Measurements from ENCODE around the gene ITPKC.

DNA sequence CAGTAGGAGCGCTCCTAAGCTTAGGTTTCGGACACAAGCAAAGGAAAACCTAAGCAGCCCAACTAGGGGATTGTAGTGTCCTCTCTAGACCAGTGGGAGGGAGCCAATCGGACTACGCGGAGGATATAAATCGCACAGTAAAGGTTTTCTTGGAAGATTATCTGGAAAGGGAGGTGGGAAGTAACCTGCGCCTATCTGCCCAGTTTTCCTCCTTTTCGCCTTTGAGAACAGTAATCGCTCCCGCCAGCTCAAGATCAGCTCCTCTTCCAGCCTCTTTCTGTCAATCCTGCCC is 60.7 kb downstream of the ITPKC start:
- TF ChIP-seq, protein P1, sequence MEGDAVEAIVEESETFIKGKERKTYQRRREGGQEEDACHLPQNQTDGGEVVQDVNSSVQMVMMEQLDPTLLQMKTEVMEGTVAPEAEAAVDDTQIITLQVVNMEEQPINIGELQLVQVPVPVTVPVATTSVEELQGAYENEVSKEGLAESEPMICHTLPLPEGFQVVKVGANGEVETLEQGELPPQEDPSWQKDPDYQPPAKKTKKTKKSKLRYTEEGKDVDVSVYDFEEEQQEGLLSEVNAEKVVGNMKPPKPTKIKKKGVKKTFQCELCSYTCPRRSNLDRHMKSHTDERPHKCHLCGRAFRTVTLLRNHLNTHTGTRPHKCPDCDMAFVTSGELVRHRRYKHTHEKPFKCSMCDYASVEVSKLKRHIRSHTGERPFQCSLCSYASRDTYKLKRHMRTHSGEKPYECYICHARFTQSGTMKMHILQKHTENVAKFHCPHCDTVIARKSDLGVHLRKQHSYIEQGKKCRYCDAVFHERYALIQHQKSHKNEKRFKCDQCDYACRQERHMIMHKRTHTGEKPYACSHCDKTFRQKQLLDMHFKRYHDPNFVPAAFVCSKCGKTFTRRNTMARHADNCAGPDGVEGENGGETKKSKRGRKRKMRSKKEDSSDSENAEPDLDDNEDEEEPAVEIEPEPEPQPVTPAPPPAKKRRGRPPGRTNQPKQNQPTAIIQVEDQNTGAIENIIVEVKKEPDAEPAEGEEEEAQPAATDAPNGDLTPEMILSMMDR (IDR thresholded peaks at IDR 0.05) = no peak
- no peak for TF ChIP-seq POLR2A (IDR thresholded peaks at IDR 0.05)
- TF ChIP-seq POLR2AphosphoS5 (IDR thresholded peaks at IDR 0.05) = no peak

Data from prostate gland (tissue), 2 donors.